Caco-2 (cell line): ENCODE data around the gene FNDC3B. TPM values are rescaled to one million over a fixed set of nuclear protein-coding genes. Genes with fewer than 3 reads are reported as not detected.

ENCODE experiments used
- BruUV-seq: library from RNA; stranded (reverse); fragments of 400-500 nt; replicated peaks from 2 replicates; lab custom pipeline; 2021; lab: Mats Ljungman, UMichigan
- CTCF ChIA-PET: fragments of 300-600 bp; sonication (Branson Sonifier 250); formaldehyde crosslinking; loops from one replicate; lab custom pipeline; 2022; ENCODE audit warnings: antibody characterized with exemption; lab: Charles Lee
- POLR2A ChIA-PET: fragments of 300-600 bp; sonication (Branson Sonifier 250); formaldehyde crosslinking; loops from one replicate; lab custom pipeline; 2022; ENCODE audit warnings: antibody characterized with exemption; lab: Charles Lee
- DNase-seq, 2 experiments: peaks; one replicate each; pipeline versions ENCODE4 v3.0.0 to v3.0.0-alpha.2; 2020 to 2022
- H3K27me3 ChIP-seq: replicated peaks from 2 replicates; pipeline ENCODE4 v1.6.0; 2011; ENCODE audit warnings: low read length; ENCODE audit not compliant: control insufficient read depth, insufficient read depth
- H3K36me3 ChIP-seq: 2 replicates; pipeline ENCODE4 v1.5.1; 2011; ENCODE audit warnings: low read length; ENCODE audit not compliant: control insufficient read depth, insufficient read depth
- H3K4me1 ChIP-seq: fragments of 250-450 bp; sonication (Bioruptor Pico); 2 replicates; pipeline ENCODE4 v1.5.1; 2020; ENCODE audit warnings: mild to moderate bottlenecking
- H3K4me3 ChIP-seq: 2 replicates; pipeline ENCODE4 v1.5.1; 2011; ENCODE audit warnings: low read depth, mild to moderate bottlenecking, control low read depth, low read length
- H3K9me3 ChIP-seq: fragments of 250-450 bp; sonication (Bioruptor Pico); 2 replicates; pipeline ENCODE4 v1.5.1; 2020; ENCODE audit warnings: mild to moderate bottlenecking, moderate library complexity
- H3K27ac Mint-ChIP-seq: one replicate; pipeline ENCODE4 v1.8.0; 2022; ENCODE audit warnings: mixed read lengths; ENCODE audit not compliant: unreplicated experiment
- H3K27me3 Mint-ChIP-seq: one replicate; pipeline ENCODE4 v1.8.0; 2022; ENCODE audit warnings: mixed read lengths; ENCODE audit not compliant: insufficient read depth, unreplicated experiment
- H3K36me3 Mint-ChIP-seq: one replicate; pipeline ENCODE4 v1.8.0; 2022; ENCODE audit warnings: mild to moderate bottlenecking, mixed read lengths; ENCODE audit not compliant: insufficient read depth, unreplicated experiment
- H3K4me1 Mint-ChIP-seq: one replicate; pipeline ENCODE4 v1.8.0; 2022; ENCODE audit warnings: low read depth, mixed read lengths; ENCODE audit not compliant: unreplicated experiment
- H3K4me3 Mint-ChIP-seq: one replicate; pipeline ENCODE4 v1.8.0; 2022; ENCODE audit warnings: mild to moderate bottlenecking, moderate library complexity, mixed read lengths; ENCODE audit not compliant: unreplicated experiment
- H3K9me3 Mint-ChIP-seq: one replicate; pipeline ENCODE4 v1.8.0; 2022; ENCODE audit warnings: mixed read lengths; ENCODE audit not compliant: unreplicated experiment
- CTCF ChIP-seq, 2 experiments: fragments of 200-600 bp in 1 of 2; IDR thresholded peaks; 1 replicate in 1 of 2; 2 replicates in 1 of 2; pipeline versions ENCODE4 v1.5.1 to v1.8.0; 2011 to 2022; ENCODE audit warnings: antibody characterized with exemption in 1 of 2, control low read depth in 1 of 2, inconsistent platforms in 1 of 2, low read depth in 1 of 2, low read length in 1 of 2, mild to moderate bottlenecking in 1 of 2, moderate library complexity in 1 of 2; ENCODE audit not compliant: insufficient read depth in 1 of 2, severe bottlenecking in 1 of 2, unreplicated experiment in 1 of 2
- intact Hi-C: fragments of 100-400 bp; cut with micrococcal nuclease; formaldehyde crosslinking; loops from one replicate; pipeline ENCODE4 v1.10.0; 2022; ENCODE audit not compliant: unreplicated experiment
- total RNA-seq: library from RNA; stranded (reverse); gene quantifications from 2 replicates; pipeline ENCODE4 v1.2.3, GENCODE V29; 2022

FNDC3B gene
- total RNA-seq, 1 experiment from 2014 or later = 59.8 TPM

- Histone ChIP-seq H3K9me3 (no peaks in the 10 kb centered on the region), H3K36me3 (no peaks in the 10 kb centered on the region), H3K4me1 (no peaks in the 10 kb centered on the region), H3K27me3 (no peaks in the 10 kb centered on the region), H3K4me3 (no peak overlapping the region)
- Mint-ChIP-seq H3K36me3 (peaks cover 40% of the 10 kb centered on the region), H3K9me3 (no peaks in the 10 kb centered on the region), H3K4me1 (no peaks in the 10 kb centered on the region), H3K27me3 (no peaks in the 10 kb centered on the region), H3K4me3 (no peak overlapping the region), H3K27ac (no peak overlapping the region)
- CTCF ChIA-PET = interaction anchor here (0.6 kb wide), 1 partner anchor 139 kb away, joined by 3 read pairs; no protein-coding TSS in a partner anchor
- TF ChIP-seq CTCF (IDR thresholded peaks at IDR 0.05; ENCODE audit: insufficient read depth in 1 of 2, low read depth in 1 of 2, low read length in 1 of 2, severe bottlenecking in 1 of 2, unreplicated experiment in 1 of 2) = no peak
- no TSS peak for BruUV-seq
- POLR2A ChIA-PET = no interaction called here
- DNase-seq = no peak
- intact Hi-C loops = no loop called here
These were observed 253.7 kb downstream of the FNDC3B start for GRCh38 chr3:172293093-172293492.

GRCh38 chr3:172294223-172294806 is 254.9 kb downstream of the FNDC3B start:
- CTCF ChIA-PET = no interaction called here
- TF ChIP-seq CTCF (IDR thresholded peaks at IDR 0.05; ENCODE audit: insufficient read depth in 1 of 2, low read depth in 1 of 2, low read length in 1 of 2, severe bottlenecking in 1 of 2, unreplicated experiment in 1 of 2) = no peak
- DNase-seq = no peak
- intact Hi-C loops = no loop called here
- H3K27ac Mint-ChIP-seq = no peak overlapping the region
- H3K4me1 Mint-ChIP-seq = no peaks in the 10 kb centered on the region
- no TSS peak for BruUV-seq
- H3K27me3 Mint-ChIP-seq = no peaks in the 10 kb centered on the region
- H3K36me3 Mint-ChIP-seq = peaks cover 37% of the 10 kb centered on the region
- Histone ChIP-seq H3K36me3 (no peaks in the 10 kb centered on the region), H3K4me1 (no peaks in the 10 kb centered on the region), H3K4me3 (no peak overlapping the region), H3K9me3 (no peaks in the 10 kb centered on the region), H3K27me3 (no peaks in the 10 kb centered on the region)
- no peaks in the 10 kb centered on the region for H3K9me3 Mint-ChIP-seq
- POLR2A ChIA-PET = no interaction called here
- no peak overlapping the region for H3K4me3 Mint-ChIP-seq

- BruUV-seq = no TSS peak
- no peak for DNase-seq
- Histone ChIP-seq H3K36me3 (no peaks in the 10 kb centered on the region), H3K4me3 (no peak overlapping the region), H3K4me1 (no peaks in the 10 kb centered on the region), H3K27me3 (no peaks in the 10 kb centered on the region), H3K9me3 (no peaks in the 10 kb centered on the region)
- no peak overlapping the region for H3K27ac Mint-ChIP-seq
- H3K27me3 Mint-ChIP-seq = no peaks in the 10 kb centered on the region
- intact Hi-C loops = no loop called here
- TF ChIP-seq CTCF (IDR thresholded peaks at IDR 0.05; ENCODE audit: insufficient read depth in 1 of 2, low read depth in 1 of 2, low read length in 1 of 2, severe bottlenecking in 1 of 2, unreplicated experiment in 1 of 2) = no peak
- H3K4me1 Mint-ChIP-seq = no peaks in the 10 kb centered on the region
- ChIA-PET CTCF (no interaction called here), POLR2A (no interaction called here)
- H3K9me3 Mint-ChIP-seq = no peaks in the 10 kb centered on the region
- H3K4me3 Mint-ChIP-seq = no peak overlapping the region
- peaks cover 41% of the 10 kb centered on the region for H3K36me3 Mint-ChIP-seq
These were observed 257.0 kb downstream of the FNDC3B start for GRCh38 chr3:172296248-172296974.
